ENCODE data around the gene SPART.
A peak's percentile ranks its signal among the peaks of the same experiment; 100 is the strongest.
"Not testable (repeated sequence)": the region's sequence is repeated elsewhere in the genome, so short reads cannot be mapped to it uniquely, and the experiment has no call there.

SPART gene

DNA sequence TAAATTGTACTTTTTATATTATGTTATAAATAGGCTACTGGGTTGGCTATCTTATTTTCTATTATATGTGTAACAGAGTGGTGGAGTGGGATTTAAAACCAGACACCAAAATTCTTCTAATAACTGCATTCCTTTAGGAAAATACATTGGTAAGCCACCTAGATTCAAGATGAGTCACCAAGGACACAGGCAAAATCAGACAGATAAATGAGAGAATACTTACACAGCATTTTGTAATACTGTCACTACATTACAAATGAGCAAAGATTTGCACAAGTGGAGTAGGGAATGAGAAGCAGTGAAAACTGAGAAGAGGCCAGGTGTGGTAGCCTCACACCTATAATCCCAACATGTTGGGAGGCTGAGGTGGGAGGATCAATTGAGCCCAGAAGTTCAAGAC, 6.2 kb upstream of the SPART start:
- DNase-seq: no peak

DNA sequence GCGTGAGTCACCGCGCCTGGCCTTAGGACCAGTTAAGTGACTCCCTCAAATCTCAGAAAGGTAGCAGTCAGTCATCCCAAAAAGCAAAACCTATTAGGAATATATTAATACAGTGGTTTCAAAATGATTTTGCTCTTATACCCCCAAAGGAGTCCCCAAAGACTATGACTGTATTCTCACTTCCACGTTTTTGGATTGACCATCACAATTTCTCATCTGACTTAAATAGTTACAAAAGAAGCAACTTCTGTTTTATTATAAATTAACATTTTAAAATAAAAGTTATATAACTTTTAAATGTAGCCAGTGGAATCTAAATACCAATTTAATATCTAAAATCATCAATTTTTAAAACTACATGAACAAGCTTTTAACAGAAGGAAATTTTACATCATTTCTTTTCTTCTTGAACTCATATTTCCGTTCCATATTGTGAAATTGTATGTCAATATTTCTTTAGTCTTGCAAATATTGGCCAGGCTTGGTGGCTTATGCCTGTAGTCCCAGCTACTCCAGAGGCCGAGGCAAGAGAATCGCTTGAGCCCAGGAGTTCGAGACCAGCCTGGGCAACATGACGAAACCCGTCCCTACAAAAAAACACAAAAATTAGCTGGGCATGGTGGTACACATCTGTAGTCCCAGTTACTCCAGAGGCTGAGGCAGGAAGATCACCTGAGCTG, 1.5 kb upstream of the SPART start:
- no peak for DNase-seq

DNA sequence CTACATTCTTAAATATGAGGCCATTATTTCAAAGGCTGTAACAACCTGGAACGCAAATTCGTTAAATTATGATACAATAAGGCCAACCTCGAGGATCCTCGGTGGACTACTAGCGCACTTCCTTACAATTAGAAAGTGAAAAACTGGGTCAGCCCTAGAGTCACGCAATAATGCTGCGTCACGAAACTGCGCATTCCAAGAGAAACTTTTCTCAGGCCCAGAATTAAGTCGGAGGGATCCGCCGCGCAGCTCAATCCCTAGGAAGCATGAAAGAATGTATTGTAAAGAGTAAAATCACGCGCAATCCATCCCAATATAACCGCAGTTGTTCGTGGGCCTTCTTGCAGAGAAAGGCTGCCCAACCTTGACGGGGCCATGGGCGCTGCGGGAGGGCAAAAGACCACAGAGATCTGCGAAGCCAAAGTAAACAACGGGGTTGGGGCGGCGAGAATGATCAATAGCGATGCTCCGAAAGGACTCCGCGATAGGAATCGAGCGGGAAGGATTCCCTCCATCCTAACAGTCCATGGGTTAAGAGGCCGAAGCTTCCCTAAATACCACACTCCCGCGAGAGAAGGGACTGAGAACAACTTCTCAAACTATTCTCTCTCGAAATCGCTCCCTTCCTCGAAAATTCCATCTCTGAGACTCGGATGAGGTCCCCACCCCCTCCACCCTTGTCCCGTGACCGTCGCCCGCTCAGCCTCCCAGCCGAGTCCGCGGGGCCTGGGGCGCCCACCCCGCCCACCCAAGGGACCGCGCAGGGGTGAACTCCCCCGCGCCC, 564 bp downstream of the SPART start:
- DNase-seq: peak; percentile 93

DNA sequence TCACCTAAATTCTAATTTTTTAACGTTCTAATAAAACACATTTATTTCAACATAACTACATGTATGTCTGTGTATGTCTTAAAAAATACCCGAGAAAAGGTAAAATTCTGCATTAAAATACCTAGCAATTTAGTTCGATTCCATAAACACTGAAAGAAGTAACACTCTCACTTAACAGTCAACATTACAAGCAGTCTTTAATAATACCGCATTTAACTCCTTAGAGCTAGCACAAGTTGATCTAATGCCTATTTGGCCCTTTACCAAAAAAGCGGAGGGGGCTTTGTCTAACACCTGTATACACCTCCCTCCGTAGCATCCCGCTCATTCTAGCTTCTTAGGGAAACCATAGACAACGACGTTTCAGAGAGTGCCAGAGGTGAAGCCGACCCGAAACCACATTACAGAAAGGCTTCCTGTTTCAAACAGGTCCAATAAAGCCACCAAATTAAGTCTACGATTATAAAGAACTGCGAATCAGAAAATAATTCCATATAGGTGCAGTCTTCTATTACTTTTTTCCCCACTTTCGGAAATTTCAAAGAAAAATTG, 1.2 kb downstream of the SPART start:
- DNase-seq: peak; percentile 86

DNA sequence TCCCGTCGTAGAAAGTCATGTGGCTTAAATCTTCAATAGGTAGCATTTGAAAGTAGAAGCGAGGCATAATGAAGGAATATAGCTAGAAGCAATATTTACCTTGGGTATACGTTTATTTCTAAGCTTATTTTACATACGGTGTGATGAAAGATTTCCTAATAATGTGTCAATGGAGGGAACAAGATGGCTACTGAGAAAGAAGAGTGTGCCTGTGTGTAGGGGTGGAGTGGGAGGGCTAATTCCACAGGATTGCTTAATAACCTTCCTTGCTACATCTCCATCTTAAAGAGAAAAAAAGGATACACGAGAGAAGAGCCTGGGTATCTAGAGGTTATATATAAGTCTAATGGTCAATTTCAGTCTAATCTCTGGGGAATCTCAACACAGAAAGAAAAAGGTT, 2.0 kb downstream of the SPART start:
- DNase-seq: peak; percentile 67

DNA sequence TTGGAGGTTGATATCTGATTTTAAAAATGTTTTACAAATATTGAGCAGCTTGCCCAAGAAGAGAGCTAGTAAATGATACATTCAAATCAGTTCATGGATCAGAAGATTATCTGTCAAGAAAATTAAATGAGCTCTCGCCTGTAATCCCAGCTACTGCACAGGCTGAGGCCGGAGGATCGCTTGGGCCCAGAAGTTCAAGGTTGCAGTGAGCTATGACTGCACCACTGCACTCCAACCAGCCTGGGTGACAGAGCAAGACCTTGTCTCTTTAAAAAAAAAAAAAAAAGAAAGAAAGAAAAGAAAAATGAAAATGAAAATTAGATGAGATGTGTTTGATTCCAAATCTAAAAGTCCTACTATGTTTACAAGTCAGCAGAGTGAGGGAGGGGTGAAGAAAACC, 2.4 kb downstream of the SPART start:
- DNase-seq: peak; percentile 59

DNA sequence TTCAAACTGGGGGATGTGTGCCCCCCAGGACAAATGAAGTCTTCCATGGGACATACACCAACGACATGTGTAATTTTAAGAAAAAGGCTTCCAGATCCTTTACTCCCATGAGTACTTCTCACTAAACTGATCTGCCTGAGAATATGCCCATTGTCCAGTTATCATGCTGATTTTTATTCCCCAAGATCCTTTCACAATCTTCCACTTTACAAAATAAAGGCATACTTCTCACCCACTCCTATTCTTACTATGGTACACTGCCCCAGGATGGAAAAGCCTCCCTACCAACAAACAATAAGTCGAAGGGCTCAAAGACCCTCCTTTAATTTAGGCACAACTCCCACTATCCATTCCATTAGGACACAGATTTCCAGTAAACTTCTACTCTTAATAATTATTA, 3.5 kb downstream of the SPART start:
- DNase-seq: no peak

DNA sequence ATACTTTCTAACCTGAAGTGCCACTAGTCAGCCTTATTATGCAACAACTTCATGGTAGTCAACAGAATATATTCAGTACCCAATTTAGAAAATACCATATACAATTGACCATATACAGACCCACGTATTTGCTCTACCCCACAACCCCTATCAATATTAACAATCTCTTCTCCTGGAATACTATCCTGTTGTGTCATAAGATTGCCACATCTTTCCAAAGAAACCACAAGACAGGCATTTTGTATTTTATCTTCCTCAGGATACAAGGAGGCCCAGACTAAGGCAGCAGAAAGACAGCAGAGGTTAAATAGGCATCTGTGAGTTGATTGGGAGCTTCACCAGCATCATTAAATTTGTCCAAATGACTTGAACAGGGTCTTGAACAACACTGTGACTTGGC, 4.5 kb downstream of the SPART start:
- DNase-seq: no peak

DNA sequence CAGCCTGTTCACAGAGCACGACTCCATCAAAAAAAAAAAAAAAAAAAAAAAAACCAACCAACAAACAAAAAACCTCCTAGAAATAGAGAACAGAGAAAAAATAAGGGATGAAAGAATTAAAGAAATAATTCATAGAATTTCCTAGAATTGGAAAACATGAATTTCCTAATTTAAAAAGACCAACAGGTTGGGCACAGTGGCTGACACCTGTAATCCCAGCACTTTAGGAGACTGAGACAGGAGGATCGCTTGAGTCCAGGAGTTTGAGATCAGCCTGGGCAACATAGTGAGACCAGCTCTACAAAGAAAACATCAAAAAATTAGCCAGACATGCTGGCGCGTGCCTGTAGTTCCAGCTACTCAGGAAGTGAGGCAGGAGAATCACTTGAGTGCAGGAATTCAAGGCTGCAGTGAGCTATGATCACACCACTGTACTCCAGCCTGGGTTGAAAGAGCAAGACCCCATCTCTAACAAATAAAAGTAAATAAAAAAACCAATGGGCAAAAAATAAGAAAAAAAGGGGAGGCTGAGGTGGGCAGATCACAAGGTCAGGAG, 6.5 kb downstream of the SPART start:
- DNase-seq: no peak

DNA sequence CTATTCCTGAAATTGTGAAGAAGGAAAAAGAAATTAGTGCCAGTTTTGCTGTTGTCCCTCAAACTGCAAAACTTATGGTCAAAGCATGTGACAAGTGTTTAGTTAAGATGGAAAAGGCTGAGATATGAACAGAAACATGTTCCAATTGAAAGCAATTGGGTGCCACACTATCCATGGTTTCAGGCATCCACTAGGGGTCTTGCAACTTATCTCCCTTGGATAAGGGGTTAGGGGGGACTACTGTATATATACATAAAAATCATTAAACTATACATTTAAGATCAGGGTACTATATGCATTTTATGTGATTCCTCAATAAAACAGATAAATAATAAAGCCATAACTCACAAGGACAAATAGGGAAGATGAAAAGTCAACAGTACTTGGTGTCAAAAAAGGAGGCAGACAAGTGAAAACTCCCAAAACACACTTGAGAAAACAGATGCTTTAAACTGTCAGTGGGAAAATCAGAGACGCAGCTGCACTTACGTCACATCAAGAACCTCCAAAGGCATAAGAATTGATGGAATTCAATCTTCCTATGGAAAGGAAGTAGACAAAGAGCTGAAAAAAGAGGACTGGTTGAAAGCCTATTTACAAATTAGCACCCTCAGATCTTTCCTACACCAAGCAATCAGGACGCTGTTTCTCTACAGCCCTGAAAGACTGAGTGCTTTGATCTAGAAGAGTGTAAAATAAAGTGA, 8.1 kb downstream of the SPART start:
- no peak for DNase-seq

DNA sequence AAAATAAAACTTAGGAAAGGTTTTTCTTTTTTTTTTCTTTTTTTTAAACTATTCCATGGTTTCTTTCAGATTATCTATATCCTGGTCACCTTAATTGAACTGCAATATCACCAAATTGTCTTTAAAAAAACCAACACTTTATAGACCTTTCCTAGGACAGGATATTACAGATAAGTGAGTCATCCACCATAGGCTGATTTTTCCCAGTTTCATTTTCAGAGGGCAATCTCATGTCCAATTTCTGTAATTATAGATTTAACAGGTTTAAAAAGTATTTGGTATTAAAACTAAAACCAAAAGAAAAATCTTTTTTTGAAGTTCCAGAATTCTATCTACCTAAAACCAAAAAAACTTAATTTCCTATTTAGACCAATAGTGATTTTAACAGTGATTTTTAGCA, 13.2 kb downstream of the SPART start:
- DNase-seq: peak; percentile 57

DNA sequence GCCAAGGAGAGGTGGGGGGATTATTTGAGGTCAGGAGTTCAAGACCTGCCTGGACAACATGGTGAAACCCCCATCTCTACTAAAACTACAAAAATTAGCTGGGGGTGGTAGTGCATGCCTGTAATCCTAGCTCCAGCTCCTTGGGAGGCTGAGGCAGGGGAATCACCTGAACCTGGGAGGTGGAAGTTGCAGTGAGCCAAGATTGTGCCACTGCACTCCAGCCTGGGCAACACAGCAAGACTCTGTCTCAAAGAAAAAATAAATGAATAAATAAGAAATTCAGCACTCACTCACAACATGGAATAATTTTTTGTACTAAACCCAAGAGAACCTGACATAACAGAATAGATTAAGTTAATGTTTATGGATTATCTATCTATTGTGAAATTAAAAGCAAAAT, 13.9 kb downstream of the SPART start:
- not testable (repeated sequence) for DNase-seq

DNA sequence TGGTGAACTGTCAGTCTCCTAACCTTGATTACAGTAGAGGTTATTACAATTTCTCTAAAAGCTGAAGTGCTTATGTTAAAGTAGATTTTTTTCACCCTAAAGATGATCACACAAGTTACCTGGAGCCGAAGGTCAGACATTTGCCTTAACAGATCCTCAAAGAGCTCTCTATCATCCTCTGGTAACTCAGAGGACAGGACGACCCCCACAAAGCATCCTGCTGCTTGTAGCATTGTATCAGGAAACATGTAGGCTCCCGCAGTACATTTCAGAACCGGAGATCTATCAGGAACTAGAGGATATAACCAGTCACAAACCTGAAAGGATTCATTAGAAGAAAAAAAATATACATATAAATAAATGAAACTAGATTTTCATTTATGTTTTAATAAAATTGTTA, 14.9 kb downstream of the SPART start:
- no peak for DNase-seq

DNA sequence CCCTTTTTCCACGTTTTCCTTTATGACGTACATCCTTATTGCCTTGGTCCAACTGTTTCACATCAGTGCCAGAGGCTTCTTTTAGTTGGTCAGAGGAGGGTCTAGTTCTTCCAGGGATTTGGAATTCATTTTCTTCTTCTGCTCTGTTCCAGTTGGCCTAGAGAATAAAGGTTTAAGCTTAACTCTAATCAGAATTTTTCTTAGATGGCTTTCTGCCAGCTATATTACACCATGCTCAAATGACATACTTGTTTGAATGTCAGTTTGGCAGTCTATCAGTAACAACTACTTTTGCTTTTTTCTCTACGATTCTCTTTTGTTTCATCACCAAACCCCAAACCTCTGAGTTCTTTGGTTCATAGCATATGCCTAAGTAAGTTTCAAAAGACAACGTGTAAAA, 16.8 kb downstream of the SPART start:
- DNase-seq: no peak

DNA sequence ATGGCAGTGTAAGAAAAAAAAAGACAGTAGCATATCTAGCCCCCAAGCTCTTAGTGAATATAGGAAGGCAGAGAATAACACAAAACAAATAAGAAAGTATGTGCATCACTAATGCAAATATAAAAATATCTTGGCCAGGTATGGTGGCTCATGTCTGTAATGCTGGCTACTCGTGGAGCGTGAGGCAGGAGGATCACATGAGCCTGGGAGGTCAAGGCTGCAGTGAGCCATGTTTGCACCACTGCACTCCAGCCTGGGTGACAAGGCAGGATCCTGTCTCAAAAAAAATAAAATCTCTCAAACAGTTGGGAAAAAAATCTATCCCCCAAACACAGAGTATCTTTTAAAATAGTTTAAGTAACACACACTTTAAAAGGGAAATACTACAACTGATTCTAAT, 17.4 kb downstream of the SPART start:
- no peak for DNase-seq

DNA sequence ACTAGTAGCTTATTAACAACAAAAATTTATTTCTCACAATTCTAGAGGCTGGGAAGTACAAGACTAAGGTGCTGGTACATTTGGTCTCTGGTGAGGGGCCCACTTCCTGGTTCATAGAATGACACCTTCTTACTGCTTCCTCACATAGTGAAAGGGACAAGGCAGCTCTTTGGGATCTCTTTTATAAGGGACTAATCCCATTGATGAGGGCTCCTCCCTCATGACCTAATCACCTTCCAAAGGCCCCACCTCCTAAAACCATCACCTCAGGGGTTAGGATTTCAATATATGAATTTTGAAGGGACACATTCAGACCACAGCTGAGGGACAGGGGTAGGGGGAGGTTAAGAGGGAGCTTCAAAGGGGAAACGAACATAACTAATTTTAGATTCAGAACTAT, 20.3 kb downstream of the SPART start:
- DNase-seq: no peak

DNA sequence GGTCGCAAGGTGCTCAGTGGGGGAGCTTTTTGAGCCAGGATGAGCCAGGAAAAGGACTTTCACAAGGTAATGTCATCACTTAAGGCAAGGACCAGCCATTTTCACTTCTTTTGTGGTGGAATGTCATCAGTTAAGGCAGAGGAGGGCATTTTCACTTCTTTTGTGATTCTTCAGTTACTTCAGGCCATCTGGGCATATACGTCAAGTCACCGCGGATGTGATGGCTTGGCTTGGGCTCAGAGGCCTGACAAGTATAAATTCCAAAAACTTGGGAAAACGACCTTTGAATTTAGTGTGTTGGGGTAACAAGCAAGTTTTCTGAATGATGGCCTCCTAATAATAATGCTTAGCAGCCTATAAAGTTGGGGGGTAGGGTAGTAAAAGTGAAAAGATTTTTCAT, 21.3 kb downstream of the SPART start:
- not testable (repeated sequence) for DNase-seq

DNA sequence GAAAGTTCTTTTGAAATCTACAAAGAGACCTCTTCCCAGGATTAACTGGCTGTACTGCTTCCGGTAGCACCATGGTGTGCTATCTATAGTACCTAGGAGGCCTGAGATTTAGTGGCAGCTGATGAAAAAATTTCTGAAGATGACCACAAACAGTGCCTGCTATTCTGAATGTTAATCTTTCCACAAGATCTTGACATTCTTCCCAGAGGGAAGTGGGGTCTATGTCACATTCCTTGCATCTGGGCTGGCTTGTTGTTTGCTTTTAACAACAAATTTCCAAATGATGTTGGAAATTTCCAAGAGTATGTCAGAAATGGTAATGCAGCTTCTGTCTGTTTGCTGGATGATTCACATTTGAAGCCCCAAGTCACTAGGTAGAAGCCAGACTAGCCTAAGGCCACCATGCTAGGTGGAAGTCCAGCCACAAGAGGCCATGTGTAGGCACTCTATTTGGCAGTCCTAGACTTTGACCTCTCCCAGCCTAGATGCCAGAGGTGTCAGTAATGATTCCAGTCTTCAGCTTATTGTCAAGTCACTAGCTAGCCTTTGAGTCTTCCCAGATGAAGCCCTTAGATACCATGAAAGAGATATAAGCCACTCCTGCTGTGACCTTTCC, 22.1 kb downstream of the SPART start:
- no peak for DNase-seq

DNA sequence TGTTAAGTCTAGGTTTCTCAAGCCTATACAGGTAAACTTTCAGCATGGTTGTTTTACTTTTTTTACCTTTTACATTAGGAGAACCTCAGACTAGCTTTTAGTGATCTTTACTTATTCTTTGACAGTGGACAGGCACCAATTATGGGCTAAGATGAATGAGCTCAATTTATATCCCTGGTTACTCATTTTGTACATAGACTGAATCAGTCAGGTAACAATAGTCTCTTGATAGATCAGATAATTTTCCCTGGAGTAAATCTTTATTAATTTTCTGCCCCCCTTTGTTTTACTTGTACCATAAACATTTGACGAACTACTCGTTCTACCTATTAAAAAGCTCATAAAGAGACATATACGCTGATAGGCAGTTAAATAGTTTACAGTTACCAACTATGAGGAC, 22.8 kb downstream of the SPART start:
- no peak for DNase-seq

DNA sequence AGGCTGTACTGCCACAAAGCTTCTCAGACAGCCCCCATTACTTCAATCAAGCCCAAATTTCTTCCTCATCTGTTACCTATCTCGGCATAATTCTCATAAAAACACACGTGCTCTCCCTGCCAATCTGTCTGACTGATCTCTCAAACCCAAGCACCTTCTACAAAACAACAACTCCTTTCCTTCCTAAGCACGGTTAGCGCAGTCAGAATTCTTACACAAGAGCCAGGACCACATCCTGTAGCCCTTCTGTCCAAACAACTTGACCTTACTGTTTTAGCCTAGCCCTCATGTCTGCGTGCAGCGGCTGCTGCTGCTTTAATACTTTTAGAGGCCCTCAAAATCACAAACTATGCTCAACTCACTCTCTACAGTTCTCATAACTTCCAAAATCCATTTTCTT, 26.4 kb downstream of the SPART start:
- DNase-seq: not testable (repeated sequence)

DNA sequence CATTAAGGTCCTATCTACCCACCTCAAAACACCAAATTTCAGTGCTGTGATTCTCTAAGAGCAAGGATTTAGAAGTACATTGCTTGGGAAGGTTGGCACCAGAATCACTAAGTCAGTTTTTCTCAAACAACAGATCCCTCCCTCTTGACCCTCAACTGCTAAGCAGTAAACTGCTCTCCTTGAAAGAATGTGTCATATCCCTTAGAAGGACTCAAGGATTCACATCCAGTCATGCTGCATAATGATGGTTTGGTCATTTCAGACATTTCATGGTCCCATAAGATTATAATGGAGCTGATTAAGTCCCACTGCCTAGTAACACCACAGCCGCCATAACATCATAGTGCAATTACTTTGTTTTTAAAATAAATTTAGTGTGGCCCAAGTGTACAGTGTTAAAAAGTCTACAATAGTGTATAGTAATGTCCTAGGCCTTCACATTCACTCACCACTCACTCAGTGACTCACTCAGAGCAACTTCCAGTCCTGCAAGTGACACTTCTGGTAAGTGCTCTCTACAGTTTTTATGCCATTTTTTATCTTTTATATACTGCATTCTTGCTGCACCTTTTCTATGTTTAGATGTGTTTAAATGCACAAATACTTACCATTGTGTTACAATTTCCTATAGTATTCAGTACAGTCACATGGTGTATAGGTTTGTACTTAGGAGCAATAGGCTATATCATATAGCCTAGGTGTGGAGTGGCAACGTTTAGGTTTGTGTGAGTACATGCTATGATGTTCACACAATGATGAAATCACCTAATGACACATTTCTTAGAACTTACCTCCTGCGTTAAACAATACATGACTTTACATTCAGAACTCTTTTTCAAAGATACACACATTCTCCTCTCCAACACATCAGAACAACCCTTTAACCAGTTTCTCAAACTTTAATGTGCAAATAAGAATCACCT, 32.9 kb downstream of the SPART start:
- no peak for DNase-seq
